OCI-LY3 (cell line): Measurements from ENCODE around the gene NDUFV3.

Source experiments
- CTCF ChIP-seq: fragments of 200-600, 300-600 bp; sonication (generic); IDR thresholded peaks from 2 replicates; pipeline ENCODE4 v1.5.1; 2014; ENCODE audit warnings: antibody characterized with exemption, low read length, low read depth
- EZH2phosphoT487 ChIP-seq: fragments of 200-600 bp; shearing (Covaris generic); IDR thresholded peaks from 2 replicates; pipeline ENCODE4 v1.6.1; 2018; ENCODE audit warnings: antibody characterized with exemption, mixed run types, low read depth

DNA sequence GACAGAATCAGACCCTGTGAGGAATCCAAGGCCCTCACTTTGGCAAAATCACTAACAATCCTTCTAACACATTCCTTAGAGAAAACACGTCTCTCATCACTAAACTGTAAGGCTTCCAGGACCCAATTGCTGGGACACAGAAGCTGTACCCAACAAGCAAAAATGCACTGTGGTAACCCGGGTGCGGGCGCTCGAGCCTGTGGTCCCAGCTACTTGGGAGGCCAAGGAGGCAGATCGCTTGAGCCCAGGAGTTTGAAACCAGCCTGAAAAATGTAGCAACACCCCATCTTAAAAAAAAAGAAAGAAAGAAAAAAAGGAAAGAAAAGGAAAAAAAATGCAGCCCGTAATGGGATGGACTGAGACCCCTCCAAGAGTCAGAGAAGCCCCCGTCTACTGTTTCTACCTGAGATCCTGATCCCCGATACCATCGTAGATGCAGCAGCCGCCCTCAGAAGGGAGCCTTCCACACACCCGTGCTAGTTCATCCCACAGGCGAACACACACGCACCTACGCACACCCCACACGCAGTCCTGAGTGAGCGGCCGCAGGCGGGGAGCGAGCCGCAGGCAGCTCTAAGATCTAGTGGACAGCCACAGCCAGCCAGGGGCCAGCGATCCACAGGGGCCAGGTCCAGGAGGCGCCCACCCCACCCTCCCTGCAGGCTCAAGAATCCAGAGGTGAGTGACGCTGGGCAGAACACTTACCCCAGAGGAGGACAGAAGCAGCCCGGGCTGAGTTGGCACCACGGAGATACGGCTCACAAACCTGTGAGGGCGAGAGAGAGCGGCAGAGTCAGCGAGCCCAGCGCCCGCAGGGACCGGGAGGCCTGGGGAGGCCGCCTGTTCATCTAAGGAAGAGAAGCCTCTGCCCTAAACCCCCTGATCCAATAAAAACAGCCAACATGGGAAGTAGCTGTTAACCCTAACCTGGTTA is 33.9 kb upstream of the NDUFV3 start:
- TF ChIP-seq CTCF = no peak
- TF ChIP-seq EZH2phosphoT487 = no peak
